GM18519 (cell line): Measurements from ENCODE around the gene NKD1.
"Not testable (repeated sequence)": the region's sequence is repeated elsewhere in the genome, so short reads cannot be mapped to it uniquely, and the experiment has no call there.

ENCODE experiments used
- ATAC-seq: cut with Tn5 transposase; IDR thresholded peaks from one replicate; pipeline ENCODE4 v1.9.1; 2021; ENCODE audit warnings: mild to moderate bottlenecking, moderate library complexity; ENCODE audit not compliant: unreplicated experiment, low FRiP score

Gene NKD1, protein sequence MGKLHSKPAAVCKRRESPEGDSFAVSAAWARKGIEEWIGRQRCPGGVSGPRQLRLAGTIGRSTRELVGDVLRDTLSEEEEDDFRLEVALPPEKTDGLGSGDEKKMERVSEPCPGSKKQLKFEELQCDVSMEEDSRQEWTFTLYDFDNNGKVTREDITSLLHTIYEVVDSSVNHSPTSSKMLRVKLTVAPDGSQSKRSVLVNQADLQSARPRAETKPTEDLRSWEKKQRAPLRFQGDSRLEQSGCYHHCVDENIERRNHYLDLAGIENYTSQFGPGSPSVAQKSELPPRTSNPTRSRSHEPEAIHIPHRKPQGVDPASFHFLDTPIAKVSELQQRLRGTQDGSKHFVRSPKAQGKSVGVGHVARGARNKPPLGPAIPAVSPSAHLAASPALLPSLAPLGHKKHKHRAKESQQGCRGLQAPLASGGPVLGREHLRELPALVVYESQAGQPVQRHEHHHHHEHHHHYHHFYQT

DNA sequence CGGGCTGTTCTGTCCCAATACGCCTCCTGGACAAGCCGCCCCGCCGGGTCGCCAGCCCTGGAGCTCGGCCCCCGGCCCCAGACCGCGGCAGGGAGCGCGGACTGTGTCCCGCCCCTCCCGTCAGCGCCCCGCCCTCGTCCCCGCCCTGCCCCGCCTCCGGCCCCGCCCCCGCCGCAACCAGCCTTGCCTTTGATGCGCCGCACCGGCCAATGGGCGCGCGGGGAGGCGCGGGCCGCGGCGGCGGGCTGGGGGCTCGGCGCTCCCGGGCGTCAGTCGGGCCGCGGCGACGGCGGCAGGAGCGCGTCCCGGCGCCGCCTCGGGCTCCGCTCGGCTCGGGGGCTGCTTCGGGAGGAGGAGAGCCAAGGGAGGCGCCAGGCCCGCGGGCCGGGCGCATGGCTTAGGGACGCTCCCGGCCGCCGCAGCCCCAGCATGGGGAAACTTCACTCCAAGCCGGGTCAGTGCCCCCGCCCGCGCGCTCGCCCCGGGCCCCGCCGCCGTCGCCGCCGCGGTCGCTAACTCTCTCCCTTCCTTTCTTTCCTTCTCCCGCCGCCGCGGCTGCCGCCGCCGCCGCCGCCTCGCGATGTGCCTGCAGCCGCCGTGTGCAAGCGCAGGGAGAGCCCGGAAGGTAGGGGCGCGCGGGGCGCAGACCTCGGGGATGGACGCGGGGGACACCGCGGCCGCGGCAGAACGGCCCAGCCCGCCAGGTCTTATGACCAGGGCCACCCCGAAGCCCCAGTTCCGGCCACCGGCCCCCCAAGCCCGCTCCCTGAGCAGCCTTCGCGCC, at the start of gene NKD1:
TSS of gene NKD1 (plus strand) at position 272 of the 784 bp plus-strand sequence. CDS start at position 430, 158 bp downstream.
- peak; percentile 55 for ATAC-seq

- ATAC-seq = no peak
Measured at GRCh38 chr16:50498431-50499155, 49.6 kb upstream of the NKD1 start.

DNA sequence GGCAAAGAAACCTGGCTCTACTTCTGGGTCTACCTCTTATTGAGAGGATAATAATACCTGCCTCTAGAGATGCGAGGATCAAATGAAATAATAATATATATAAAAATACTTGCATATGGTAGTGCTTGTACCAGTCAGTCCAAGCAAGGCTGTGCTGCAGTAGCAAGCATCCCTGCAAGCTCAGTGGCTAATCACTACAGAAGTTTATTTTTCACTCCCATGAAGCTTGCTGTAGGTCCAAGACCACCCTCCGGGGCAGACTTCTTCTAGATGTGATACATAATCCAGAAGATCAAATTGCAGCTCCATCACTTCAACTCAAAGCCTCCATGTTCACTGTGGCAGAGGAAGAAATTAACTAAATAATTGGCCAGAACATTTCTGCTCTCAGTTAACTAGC, 48.9 kb upstream of the NKD1 start:
- ATAC-seq = no peak

DNA sequence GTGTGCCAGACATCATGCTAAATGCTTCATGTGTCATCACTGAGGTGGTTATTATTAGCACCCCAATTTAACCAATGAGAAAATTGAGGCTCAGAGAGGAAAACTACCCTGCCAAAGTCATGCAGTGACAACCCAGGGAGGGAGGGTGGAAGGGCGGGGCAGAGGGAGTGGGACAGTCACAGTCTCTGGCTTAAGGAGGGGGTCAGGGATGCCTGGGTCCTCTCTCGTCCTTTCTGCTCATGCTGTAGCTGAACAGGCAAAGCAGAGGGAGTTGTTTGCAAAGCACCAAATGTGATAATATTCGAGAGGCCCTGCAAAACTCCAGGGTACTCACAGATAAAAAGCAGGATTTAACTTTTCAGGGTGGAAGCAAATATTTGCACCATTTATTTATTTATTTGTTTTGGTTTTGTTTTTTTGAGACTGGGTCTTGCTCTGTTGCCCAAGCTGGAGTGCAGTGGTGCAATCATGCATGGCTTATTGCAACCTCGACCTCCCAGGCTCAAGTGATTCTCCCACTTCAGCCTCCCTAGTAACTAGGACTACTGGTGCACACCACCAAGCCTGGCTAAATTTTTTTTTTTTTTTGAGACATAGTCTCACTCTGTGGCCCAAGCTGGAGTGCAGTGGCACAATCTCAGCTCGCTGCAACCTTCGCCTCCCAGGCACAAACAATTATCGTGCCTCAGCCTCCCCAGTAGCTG, 47.9 kb upstream of the NKD1 start:
- no peak for ATAC-seq

DNA sequence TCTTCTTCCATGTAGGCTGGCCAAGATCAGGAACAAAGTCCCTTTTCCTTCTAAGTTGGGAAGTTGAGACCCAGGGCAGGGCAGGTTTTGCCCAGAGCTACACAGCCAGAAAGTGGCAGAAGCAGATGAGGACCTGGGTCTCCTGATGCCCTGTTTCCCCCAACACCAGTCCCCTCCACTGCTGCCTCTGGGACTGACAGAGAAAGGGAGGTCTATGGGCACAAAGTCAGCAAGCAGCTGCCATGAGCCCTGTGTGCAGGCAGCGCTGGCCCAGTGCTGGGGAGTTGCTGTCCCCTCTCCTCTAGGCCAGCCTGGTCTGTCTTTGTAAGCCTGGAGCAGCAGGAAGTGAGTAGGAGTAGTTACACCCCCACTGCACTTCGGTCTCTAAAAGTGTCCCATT, 46.9 kb upstream of the NKD1 start:
- ATAC-seq = no peak

- ATAC-seq = no peak
Measured at GRCh38 chr16:50501986-50502615, 46.1 kb upstream of the NKD1 start.

GRCh38 chr16:50502616-50503011, 45.6 kb upstream of the NKD1 start:
- ATAC-seq = no peak

DNA sequence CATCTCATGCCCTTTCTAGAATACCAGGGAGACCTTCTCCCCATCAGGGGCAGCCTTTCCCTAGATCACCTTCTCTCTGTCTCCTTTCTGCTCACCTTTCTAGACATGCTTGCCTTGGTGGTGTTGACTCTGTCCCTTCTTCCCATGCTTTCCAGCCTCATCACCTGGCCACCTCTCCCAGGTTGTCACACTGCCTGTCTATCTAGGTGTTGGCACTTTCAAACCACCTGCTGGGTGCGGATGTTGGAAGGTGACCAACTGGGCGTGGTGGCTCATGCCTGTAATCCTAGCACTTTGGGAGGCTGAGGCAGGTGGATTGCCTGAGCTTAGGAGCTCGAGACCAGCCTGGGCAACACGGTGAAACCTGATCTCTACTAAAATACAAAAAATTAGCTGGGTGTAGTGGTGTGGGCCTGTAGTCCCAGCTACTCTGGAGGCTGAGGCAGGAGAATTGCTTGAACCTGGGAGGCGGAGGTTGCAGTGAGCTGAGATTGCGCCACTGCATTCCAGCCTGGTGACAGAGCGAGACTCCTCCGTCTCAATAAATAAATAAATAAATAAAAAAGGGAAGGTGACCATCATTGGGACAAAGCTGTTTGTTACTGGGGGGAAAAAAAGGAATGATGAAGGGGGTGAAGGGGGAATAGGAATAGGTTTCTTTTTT, 44.2 kb upstream of the NKD1 start:
- not testable (repeated sequence) for ATAC-seq

DNA sequence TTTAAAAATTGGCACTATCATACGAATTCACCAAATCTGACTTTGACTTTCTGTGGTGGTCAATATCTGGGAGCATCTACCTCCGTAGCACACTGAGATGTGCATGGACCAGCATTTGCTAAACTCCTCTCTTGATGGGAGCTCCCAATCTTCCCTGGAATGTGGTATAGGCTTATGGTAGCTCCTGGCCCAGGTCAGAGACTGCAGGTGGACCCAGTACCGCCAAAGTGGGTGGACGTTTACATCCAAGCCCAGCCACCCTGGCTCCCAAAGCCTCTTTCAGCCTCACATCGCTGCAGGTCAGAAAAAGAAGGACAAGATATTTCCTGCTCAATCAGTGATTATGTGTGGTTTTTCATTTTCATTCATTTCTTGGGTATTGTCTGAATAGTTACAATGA, 43.1 kb upstream of the NKD1 start:
- ATAC-seq = no peak

DNA sequence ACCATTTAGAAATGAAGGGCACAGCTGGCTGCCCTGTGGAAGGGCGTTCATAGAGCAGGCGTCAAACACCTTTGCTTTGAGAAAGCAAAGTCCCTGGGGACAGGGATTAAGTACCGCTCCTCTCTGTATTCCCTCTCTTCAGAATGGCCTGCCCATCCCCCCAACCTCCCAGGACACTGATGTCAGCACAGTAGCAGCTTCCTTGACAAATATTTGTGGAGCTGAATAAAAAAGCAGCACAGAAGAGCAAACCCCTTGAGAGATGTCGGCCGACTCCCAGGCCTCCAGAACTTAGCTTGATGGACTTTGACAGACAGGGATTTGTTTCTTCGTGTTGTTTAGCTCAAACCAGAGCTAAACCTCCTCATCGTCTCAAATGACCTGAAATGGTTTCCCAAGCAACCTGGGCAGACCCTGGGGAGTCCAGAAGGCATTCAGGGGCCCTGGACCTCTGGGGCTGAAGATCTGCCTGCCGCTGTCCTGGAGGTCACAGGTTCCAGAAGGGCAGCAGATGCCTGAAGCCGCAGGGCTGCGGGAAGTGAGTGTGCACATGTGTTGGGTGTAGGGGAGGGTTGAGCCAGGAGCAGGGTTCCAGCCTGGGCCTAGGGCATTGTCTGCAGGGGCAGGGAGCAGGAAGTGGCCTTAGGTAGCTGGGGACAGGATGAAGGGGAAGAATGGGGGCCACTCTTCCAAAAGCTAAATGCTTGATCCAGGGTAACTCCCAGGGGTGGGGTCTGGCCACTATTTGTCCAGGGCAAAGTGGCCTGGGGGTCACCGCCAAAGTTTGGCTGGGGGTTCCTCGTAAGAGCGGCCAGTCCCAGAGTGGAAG, 42.3 kb upstream of the NKD1 start:
- no peak for ATAC-seq

DNA sequence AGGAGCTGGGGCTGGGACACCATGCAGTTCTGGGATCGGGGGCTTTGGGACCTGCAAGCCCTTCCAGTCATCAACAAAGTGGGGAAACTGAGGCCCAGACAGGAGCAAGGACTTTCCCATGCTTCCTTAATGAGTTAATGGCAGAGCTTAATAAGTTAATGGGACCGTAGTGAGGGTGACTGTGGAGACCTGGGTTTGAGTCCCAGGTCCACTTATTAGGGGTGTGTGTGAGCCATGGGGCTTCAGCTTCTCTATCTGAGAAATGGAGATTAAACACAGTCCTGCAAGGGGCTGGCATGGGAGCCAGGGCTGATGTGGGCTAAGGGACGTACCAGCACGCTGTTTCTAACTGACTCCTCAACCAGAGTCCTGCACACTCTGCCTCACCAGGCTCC, 41.7 kb upstream of the NKD1 start:
- ATAC-seq = no peak

GRCh38 chr16:50507397-50507796, 40.8 kb upstream of the NKD1 start:
- no peak for ATAC-seq

GRCh38 chr16:50509521-50510341, 38.5 kb upstream of the NKD1 start:
- ATAC-seq = no peak

DNA sequence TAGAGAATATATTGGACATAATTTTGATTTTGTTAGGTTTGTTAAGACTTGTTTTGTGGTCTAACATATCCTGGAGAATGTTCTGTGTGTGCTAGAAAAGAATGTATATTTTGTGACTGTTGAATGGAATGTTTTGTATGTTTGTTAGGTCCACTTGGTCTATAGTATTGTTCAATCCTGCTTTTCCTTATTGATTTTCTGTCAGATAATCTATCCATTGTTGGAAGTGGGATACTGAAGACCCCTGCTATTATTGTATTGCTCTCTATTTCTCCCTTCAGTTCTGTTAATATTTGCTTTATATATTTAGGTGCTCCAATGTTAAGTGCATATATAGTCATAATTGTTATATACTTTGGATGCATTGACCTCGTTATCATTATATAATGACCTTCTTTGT, 33.0 kb upstream of the NKD1 start:
- no peak for ATAC-seq

DNA sequence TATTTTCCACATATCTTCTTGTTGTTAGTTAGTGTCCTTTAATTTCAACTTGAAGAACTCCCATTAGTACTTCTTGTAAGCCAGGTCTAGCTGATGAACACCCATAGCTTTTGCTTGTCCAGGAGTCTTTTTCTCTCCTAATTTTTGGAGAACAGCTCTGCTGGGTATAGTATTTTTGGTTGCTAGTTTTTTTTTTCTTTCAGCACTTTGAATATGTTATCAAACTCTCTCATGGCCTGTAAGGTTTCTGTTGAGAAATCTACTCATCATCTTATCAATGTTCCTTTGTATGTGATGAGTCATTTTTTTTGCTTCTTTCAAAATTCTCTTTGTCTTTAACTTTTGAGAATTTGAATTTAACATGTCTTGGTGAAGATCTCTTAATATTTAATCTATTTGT, 31.8 kb upstream of the NKD1 start:
- no peak for ATAC-seq

GRCh38 chr16:50516890-50517289, 31.3 kb upstream of the NKD1 start:
- ATAC-seq = no peak

DNA sequence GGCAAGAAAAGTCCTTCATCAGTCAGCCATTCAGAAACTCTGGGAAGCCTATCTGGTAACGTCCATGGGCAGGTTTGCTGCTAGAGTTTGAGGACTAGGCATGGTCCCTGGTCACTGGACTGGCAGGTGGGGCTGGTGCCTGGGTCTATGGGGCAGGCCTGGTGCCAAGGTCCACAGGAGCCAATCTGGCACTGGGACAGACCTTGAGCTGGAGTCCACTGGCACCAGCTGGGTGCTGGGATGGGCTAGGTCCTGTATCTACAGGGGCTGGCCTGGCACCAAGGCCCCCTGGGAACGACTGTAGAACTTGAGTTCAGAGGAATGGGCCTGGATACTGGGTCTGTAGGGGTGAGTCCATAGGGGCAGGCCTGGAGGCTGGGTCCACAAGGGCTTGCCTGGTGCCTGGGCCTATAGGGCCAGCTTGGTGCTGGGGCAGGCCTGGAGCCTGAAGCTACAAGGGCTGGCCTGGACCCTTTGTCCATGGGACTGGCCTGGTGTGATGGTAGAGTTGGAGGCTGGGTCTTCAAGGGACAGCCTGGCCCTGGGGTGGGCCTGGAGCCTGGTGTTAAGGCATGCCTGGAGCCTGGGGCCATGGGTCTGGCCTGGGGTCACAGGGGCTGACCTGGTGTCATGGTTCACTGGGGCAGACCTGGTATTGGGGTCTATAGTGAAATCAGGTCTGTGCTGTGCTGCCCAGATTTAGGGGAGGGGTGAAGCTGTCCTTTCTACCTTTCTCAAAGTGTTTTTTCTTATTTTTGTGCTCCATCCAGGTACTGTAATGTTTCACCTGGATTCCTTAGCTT, 30.5 kb upstream of the NKD1 start:
- ATAC-seq = no peak
